Measurements from ENCODE around the gene LENG1.

DNA sequence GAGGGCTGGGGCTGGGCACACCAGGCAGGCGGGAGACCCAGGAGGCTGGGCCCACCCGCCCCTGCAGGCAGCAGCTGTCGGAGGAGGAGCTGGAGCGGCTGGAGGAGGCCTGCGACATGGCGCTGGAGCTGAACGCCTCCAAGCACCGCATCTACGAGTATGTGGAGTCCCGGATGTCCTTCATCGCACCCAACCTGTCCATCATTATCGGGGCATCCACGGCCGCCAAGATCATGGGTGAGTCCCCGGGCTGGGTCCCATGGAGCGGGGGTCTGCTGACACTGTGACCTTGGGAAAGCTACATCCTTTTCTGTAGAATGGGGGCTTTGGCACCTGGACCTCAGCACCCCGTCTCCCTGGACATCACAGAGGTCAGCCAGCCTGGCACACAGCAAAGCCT is 35.8 kb downstream of the LENG1 start:
- TF ChIP-seq, protein P1, sequence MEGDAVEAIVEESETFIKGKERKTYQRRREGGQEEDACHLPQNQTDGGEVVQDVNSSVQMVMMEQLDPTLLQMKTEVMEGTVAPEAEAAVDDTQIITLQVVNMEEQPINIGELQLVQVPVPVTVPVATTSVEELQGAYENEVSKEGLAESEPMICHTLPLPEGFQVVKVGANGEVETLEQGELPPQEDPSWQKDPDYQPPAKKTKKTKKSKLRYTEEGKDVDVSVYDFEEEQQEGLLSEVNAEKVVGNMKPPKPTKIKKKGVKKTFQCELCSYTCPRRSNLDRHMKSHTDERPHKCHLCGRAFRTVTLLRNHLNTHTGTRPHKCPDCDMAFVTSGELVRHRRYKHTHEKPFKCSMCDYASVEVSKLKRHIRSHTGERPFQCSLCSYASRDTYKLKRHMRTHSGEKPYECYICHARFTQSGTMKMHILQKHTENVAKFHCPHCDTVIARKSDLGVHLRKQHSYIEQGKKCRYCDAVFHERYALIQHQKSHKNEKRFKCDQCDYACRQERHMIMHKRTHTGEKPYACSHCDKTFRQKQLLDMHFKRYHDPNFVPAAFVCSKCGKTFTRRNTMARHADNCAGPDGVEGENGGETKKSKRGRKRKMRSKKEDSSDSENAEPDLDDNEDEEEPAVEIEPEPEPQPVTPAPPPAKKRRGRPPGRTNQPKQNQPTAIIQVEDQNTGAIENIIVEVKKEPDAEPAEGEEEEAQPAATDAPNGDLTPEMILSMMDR (IDR thresholded peaks at IDR 0.05; ENCODE audit: low read length): no peak
- TF ChIP-seq EZH2 (optimal IDR thresholded peaks at IDR 0.05; ENCODE audit: low read depth, low read length) (no peak), EZH2phosphoT487 (IDR thresholded peaks at IDR 0.05; ENCODE audit: low read length) (no peak)
